ES-I3 (cell line): ENCODE measurements around the gene FMN1.

Experiments used
- H3K36me3 ChIP-seq: 2 replicates; pipeline ENCODE4 v1.6.1; 2013; ENCODE audit warnings: mild to moderate bottlenecking, low read length, control low read depth, moderate library complexity; ENCODE audit not compliant: insufficient read depth
- H3K4me1 ChIP-seq: 2 replicates; pipeline ENCODE4 v1.6.1; 2013; ENCODE audit warnings: mild to moderate bottlenecking, control low read depth, low read length; ENCODE audit not compliant: insufficient read depth
- H3K9ac ChIP-seq: 2 replicates; pipeline ENCODE4 v1.6.1; 2013; ENCODE audit warnings: low read depth, mild to moderate bottlenecking, low read length, moderate library complexity
- H3K9me3 ChIP-seq: 2 replicates; pipeline ENCODE4 v1.6.1; 2013; ENCODE audit warnings: mild to moderate bottlenecking, low read length, moderate library complexity; ENCODE audit not compliant: control insufficient read depth, insufficient read depth

The FMN1 gene

DNA sequence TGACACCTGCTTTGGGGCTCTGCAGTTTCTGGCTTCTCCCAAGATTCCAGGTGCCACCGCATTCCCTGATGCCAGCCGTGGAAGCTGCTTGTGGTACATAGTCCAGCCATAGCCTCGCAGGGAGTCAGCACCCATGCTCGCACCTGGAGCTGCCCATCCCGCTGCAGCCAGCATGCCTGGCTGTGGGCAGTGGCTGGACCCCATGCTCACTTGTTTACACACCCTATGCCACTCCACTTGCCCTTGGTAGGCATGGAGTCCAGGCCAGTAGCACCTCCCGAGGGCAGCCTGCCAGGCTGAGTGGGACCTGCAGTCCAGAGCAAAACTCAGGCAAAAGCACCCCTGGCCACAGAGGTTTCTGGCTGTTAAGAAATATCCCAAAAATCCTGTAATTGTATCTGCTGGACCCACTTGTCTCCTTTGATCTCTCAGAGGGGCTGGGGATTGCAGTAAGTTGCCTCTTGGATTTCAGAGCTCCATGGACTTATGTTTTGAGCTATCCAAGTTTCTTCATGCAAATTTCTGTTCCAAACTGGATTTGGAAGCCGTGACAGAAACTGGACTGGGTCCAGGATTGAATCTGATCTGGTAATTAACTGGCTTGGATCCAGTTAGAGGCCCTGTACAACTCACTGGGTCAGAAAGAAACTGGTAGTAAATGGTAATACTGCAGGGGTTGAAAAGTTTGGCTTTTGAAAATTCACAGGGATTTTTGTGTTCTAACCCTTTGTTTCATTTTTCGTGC is 149.3 kb downstream of the FMN1 start:
- H3K36me3 ChIP-seq = no peaks in the 10 kb centered on the region
- peaks cover 9% of the 10 kb centered on the region; the same call in 1 of the 2 replicates for H3K9me3 ChIP-seq
- H3K4me1 ChIP-seq = no peaks in the 10 kb centered on the region
- no peak overlapping the region for H3K9ac ChIP-seq

DNA sequence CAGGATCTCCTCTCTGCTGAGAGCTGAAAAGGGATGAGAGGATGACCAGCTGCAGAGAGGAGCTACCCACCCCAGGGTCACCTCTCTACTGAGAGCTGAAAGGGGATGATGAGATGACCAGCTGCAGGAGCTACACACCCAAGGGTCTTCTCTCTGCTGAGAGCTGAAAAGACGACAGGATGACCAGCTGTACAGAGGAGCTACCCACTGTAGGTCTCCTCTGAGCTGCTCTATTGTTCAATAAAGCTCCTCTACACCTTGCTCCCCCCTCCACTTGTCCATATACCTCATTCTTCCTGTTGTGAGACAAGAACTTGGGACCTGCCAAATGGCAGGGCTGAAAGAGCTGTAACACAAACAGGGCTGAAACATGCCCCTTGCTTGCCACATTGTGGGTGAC is 149.9 kb downstream of the FMN1 start:
- no peak overlapping the region for H3K9ac ChIP-seq
- H3K4me1 ChIP-seq = no peaks in the 10 kb centered on the region
- H3K9me3 ChIP-seq = peaks cover 8% of the 10 kb centered on the region; the same call in 1 of the 2 replicates
- no peaks in the 10 kb centered on the region for H3K36me3 ChIP-seq

DNA sequence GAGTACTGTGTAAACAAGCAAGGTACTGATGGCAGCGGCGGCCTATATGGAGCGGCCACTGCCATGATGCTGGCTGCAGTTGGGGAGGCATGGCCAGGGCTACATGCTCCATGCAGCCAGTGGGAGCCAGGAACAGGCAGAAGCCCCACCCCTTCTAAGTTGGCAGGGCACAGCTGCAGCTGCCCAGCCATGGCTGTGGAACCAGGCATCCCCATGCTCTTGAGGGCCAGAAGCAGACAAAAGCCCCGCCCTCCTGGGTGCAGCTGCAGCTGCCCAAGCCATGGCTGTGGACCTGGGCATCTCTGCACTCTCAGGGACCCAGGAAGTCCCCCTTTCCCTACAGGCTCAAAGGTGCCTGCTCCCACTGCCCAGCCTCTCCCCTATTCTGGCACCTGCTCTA is 150.9 kb downstream of the FMN1 start:
- Histone ChIP-seq H3K9ac (no peak overlapping the region), H3K9me3 (peaks cover under 1% of the 10 kb centered on the region; the same call in 1 of the 2 replicates), H3K4me1 (no peaks in the 10 kb centered on the region), H3K36me3 (no peaks in the 10 kb centered on the region)

DNA sequence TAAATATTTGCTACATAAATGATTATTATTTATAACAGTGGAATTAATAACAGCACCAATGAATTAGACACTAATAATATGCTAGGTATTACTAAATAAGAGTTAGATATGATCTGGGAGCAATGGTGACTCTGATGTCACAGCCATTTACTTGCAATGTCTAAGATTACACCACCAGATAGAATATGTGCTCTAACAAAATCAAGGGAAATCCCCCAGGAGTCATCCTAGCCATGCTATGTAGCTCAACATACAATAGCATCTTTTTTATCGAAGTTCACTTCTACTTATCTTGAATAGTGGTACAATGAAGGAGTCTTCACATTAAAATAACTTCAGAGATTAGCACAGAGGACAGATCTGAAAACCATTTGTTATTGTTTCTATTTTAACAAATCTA is 154.0 kb downstream of the FMN1 start:
- Histone ChIP-seq H3K4me1 (no peaks in the 10 kb centered on the region), H3K9me3 (no peaks in the 10 kb centered on the region), H3K9ac (no peak overlapping the region), H3K36me3 (no peaks in the 10 kb centered on the region)

DNA sequence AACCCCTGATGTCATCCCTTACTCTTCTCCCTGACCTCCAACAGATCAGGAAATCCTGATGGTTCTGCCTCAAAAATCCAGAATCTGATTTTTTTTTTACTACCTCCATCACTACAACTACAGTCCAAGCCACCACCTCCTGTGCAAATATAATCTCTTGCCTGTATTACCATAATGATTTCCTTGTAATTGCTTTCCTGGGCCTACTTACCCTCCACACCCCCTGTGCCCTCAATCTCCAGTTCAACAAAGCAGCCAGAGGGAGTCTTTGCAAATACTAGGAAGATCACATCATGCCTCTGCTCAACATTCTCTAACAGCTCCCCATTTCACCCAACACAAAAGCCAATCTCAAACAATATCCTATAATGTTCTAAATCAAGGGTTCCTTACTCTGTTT is 159.9 kb downstream of the FMN1 start:
- H3K4me1 ChIP-seq = no peaks in the 10 kb centered on the region
- H3K36me3 ChIP-seq = no peaks in the 10 kb centered on the region
- H3K9ac ChIP-seq = no peak overlapping the region
- H3K9me3 ChIP-seq = no peaks in the 10 kb centered on the region

DNA sequence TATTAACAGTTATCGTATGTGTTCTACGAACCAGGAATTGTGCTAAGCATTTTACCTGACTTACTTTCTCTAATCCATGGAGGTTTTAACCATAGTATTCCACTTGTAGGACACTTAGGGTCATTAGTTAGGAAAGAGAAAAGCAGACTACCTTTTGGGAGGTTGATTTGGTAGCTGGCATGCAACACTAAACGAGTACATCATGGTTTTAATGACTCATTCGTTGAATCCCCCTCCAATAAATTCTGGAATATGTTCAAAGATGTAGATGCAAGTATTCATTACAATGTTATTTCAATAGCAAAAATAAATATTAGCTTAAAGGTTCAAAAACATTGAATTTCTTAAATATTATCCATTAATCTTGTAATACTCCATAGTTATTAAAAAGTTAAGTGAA is 162.5 kb downstream of the FMN1 start:
- Histone ChIP-seq H3K9me3 (no peaks in the 10 kb centered on the region), H3K36me3 (no peaks in the 10 kb centered on the region), H3K4me1 (no peaks in the 10 kb centered on the region), H3K9ac (no peak overlapping the region)

DNA sequence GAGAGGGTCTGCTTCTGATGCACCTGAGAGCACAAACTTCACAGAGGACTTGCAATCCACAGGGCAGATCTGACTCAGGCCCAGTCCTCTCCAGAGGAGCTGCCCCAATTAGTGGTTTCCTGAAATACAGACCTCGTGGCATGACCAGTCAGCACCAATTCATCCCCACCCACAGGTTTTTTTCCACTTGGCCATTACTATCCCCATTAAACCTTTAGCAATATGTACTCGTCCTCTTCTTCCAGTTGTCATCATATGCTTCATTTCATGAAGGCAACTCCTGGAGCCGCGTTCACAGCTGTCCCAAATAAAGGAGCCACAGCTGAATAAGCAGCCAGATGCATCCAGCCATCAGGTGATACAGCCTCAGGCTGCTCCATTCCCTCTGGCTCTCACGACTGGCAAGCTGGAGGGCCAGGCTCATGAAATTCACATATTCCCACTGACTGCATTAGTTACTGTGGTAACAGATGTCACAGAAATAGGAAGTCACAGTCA is 163.1 kb downstream of the FMN1 start:
- H3K9ac ChIP-seq = no peak overlapping the region
- no peaks in the 10 kb centered on the region for H3K36me3 ChIP-seq
- no peaks in the 10 kb centered on the region for H3K9me3 ChIP-seq
- H3K4me1 ChIP-seq = no peaks in the 10 kb centered on the region

DNA sequence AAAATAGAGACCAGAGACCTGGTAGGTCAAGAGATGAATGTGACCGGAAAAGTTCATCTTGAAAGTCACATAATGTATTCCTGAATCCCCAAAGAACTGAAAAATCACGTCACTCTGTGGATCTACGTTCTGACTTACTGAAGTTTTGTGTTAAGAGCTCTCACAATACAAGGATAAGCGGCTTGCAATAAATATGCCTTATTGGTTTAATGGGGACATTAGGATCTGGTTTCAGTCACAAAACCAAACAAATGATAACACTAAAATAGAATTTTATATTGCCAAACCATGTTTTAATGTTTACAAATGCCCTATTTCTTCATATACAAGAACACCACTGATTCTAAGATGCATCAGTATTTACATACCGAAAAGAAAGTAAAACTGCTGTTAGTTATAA is 164.2 kb downstream of the FMN1 start:
- Histone ChIP-seq H3K36me3 (no peaks in the 10 kb centered on the region), H3K9me3 (no peaks in the 10 kb centered on the region), H3K9ac (no peak overlapping the region), H3K4me1 (no peaks in the 10 kb centered on the region)

DNA sequence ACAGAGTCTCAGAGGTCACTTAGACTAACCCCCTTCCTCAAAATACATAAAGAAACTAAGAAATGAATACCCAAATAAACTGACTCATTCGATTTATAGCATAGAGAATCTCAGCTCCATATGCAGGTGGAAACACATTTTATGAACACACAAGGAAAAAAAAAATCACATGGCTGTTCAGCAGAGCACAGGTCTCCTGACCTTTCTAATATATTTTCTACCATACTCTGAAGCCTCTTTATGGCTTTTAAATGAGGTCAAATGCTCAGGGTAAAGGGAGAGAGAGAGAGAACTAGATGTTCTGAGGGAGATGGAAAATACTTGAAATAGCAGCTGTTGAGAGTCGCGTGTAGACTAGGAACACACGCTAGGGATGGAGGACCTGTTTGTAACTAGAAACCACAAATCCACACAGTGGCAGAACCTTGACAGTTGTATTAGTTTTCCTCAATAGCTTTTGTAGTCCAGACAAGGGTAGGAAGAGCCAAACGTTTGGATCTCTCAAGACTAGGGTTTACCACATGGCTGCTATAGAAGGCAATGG is 165.3 kb downstream of the FMN1 start:
- H3K36me3 ChIP-seq = no peaks in the 10 kb centered on the region
- H3K9ac ChIP-seq = no peak overlapping the region
- H3K4me1 ChIP-seq = no peaks in the 10 kb centered on the region
- H3K9me3 ChIP-seq = no peaks in the 10 kb centered on the region

DNA sequence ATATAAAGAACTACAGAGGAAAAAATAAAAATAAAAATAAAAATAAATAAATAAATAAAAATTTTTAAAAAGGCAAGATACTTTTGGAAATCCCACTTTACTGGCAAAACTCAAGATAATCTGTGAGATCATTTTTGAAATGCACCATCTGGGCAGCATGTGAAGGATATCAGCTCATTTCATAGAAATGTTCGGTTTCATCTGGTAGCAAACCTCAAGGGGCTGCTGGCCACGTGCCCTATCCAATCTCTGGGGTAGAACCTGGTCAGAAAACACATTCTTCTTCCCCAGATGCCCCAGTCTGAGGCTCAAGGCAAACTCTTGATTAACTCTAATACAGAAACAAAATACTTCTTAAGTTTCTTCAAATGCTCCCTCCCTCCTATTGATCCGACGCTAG is 166.0 kb downstream of the FMN1 start:
- no peak overlapping the region for H3K9ac ChIP-seq
- H3K4me1 ChIP-seq = 0 out of 2 replicates have a peak, but pooled peaks cover 1% of the 10 kb centered on the region
- no peaks in the 10 kb centered on the region for H3K36me3 ChIP-seq
- no peaks in the 10 kb centered on the region for H3K9me3 ChIP-seq

DNA sequence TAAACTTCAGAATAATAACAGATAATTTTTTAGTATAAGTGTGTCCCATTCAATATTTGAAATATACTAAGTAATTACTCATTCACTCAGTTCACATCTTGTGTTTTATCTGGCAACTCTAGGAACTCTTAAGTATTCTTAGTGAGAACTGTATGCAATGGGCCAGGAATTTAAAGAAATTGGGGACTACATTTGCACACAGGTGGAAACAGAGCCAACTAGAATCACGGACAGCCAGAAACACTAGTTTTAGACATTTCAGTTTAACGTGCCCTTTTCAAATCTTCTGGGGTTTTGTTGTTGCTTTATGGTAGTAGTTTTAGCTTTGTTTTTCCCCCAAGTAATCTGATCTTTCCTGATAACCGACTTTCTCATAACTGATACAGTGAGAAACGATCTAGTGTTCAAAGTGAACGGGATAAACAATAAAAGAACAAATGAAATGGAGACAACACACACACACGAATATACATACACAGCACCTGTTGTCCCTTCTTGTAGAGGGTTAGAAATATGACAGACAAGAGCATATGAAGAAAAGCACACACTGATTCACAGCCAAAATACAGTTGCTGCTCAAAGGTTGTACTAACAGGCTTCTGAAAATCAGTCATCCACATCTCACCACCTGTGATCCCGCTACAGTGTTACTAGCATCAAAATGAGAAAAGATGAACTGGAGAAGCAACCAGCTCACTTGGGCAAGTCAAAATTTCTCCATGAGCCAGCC is 167.0 kb downstream of the FMN1 start:
- H3K9ac ChIP-seq = no peak overlapping the region
- peaks cover 11% of the 10 kb centered on the region for H3K4me1 ChIP-seq
- no peaks in the 10 kb centered on the region for H3K9me3 ChIP-seq
- no peaks in the 10 kb centered on the region for H3K36me3 ChIP-seq

DNA sequence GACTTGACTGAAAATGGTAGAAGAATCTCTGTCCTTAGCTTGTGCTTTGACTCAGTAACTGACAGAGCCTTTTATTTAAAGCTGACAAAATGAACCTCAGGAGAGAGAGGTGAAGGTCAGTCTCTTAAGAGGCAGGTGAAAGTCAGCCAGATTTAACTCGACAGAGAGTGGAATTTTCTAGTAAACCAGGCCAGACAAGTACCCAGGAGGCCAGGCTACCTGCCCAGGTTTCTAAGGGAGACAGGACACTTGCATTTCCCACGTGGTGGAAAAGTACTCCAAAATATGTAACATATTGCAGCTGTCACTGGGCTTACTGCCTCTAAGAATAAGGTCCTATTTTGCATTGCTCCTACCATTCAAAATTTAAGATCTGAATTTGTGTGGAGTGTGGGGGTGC is 167.9 kb downstream of the FMN1 start:
- Histone ChIP-seq H3K36me3 (no peaks in the 10 kb centered on the region), H3K9me3 (no peaks in the 10 kb centered on the region), H3K9ac (no peak overlapping the region), H3K4me1 (peaks cover 16% of the 10 kb centered on the region)

DNA sequence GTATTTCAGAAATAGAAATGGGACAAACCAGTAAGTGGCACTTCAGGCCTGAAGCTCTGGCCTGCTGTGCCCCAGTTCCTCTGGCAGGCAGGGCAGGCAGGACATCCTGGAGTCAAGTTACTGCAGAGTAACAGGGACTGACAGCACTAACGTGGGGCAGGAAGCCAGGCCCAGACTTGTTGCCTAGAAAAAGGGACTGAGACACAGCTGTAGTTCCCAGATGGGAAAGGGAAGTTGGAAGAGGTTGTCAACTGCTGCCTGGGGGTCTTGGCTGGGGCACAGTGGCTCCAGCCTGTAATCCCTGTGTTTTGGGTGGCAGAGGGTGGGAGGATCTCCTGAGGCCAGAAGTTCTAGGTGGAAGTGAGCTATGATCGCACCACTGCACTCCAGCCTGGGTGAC is 171.9 kb downstream of the FMN1 start:
- Histone ChIP-seq H3K4me1 (peaks cover 16% of the 10 kb centered on the region), H3K9me3 (no peaks in the 10 kb centered on the region), H3K9ac (no peak overlapping the region)

DNA sequence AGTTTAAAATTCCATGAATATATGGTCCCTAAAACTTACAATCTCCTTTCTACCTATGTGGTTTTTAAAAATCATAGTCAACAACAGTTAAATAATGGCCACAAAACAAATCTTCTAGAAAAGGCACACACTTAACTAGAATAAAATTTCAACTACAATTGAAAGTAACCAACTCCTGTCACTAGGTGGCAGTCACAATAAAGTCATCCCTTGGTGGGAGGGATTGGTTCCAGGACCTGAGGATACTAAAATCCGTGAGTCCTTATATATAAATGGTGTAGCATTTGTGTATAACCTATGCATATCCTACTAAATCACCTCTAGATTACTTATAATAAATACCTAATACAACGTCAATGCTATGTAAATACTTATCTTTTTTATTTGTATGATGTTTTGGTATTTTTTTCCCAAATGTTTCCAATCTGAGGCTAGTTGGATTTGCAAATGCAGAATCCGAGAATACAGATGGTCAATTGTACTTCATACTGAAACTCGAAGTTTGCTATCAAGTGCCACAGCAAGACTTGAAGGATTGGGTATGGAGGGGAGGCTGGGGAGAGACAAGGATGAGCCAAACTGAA is 172.6 kb downstream of the FMN1 start:
- Histone ChIP-seq H3K9me3 (no peaks in the 10 kb centered on the region), H3K4me1 (peaks cover 16% of the 10 kb centered on the region), H3K36me3 (no peaks in the 10 kb centered on the region), H3K9ac (no peak overlapping the region)

More for the DNA sequence above, 171.9 kb downstream of the FMN1 start:
- H3K36me3 ChIP-seq = no peaks in the 10 kb centered on the region
